CD14-positive monocyte (primary cell): Measurements from ENCODE around the gene MAP2K1. TPM values are rescaled to one million over a fixed set of nuclear protein-coding genes. Genes with fewer than 3 reads are reported as not detected.
A peak's percentile ranks its signal among the peaks of the same experiment; 100 is the strongest.

Experiments
- DNase-seq, 3 donors: peaks; one replicate each; pipeline ENCODE4 v3.0.0-alpha.2; 2011 to 2022
- H2AFZ ChIP-seq: 2 replicates; pipeline ENCODE4 v1.6.0; 2012; ENCODE audit warnings: mild to moderate bottlenecking, low read depth, low read length, inconsistent platforms; ENCODE audit not compliant: insufficient read depth, poor library complexity, severe bottlenecking
- H3K27ac ChIP-seq, 2 donors: 1 replicate in 1 of 2; 2 replicates in 1 of 2; pipeline ENCODE4 v1.5.1; 2012 to 2013; ENCODE audit warnings: low read length in 2 of 2, control low read depth in 1 of 2, inconsistent platforms in 1 of 2, low read depth in 1 of 2, mild to moderate bottlenecking in 1 of 2
- H3K27me3 ChIP-seq, 2 donors: one replicate each; pipeline versions ENCODE4 v1.6.0 to v1.6.1; 2011 to 2013; ENCODE audit warnings: low read length in 2 of 2; ENCODE audit not compliant: control insufficient read depth in 2 of 2, insufficient read depth in 2 of 2
- H3K36me3 ChIP-seq, 2 donors: replicated peaks in 1 of 2; 1 replicate in 1 of 2; 2 replicates in 1 of 2; pipeline versions ENCODE4 v1.5.1 to v1.6.1; 2012 to 2013; ENCODE audit warnings: low read length in 2 of 2, control low read depth in 1 of 2, inconsistent platforms in 1 of 2, mild to moderate bottlenecking in 1 of 2; ENCODE audit not compliant: insufficient read depth in 2 of 2, control insufficient read depth in 1 of 2
- H3K4me1 ChIP-seq, 2 donors: 1 replicate in 1 of 2; 2 replicates in 1 of 2; pipeline versions ENCODE4 v1.5.1 to v1.6.1; 2012 to 2013; ENCODE audit warnings: low read length in 2 of 2, control low read depth in 1 of 2, inconsistent platforms in 1 of 2, mild to moderate bottlenecking in 1 of 2, moderate library complexity in 1 of 2; ENCODE audit not compliant: insufficient read depth in 2 of 2, control insufficient read depth in 1 of 2
- H3K4me2 ChIP-seq: replicated peaks from 2 replicates; pipeline ENCODE3; 2012; ENCODE audit warnings: low read length, moderate library complexity, mild to moderate bottlenecking; ENCODE audit not compliant: poor library complexity, severe bottlenecking; ENCODE audit errors: extremely low read depth
- H3K4me3 ChIP-seq, 3 experiments: fragments of 200-600 bp in 1 of 3; sonication (generic) in 1 of 3; replicated peaks in 1 of 3; 1 replicate in 2 of 3; 2 replicates in 1 of 3; pipeline ENCODE4 v1.5.1; 2011 to 2013; ENCODE audit warnings: low read length in 3 of 3, mild to moderate bottlenecking in 3 of 3, control low read depth in 2 of 3, low read depth in 2 of 3, inconsistent platforms in 1 of 3, moderate library complexity in 1 of 3
- H3K79me2 ChIP-seq: 2 replicates; pipeline ENCODE4 v1.6.0; 2012; ENCODE audit warnings: mild to moderate bottlenecking, control low read depth, inconsistent platforms, low read length, moderate library complexity; ENCODE audit not compliant: insufficient read depth
- H3K9ac ChIP-seq: 2 replicates; pipeline ENCODE4 v1.6.0; 2017; ENCODE audit warnings: low read length, mild to moderate bottlenecking; ENCODE audit not compliant: insufficient read depth, poor library complexity, severe bottlenecking
- H3K9me3 ChIP-seq, 2 donors: replicated peaks in 1 of 2; 1 replicate in 1 of 2; 2 replicates in 1 of 2; pipeline versions ENCODE4 v1.5.1 to v1.6.1; 2012 to 2013; ENCODE audit warnings: low read length in 2 of 2, control low read depth in 1 of 2; ENCODE audit not compliant: control insufficient read depth in 1 of 2, insufficient read depth in 1 of 2
- H4K20me1 ChIP-seq: 2 replicates; pipeline ENCODE4 v1.6.0; 2012; ENCODE audit warnings: mild to moderate bottlenecking, low read length, control low read depth, moderate library complexity; ENCODE audit not compliant: insufficient read depth
- H3K27ac Mint-ChIP-seq, 7 donors: one replicate each; pipeline ENCODE4 v1.8.0; 2020; ENCODE audit warnings: mild to moderate bottlenecking in 7 of 7, mixed read lengths in 7 of 7, moderate library complexity in 6 of 7, inconsistent platforms in 2 of 7
- H3K27me3 Mint-ChIP-seq, 3 donors: one replicate each; pipeline ENCODE4 v1.8.0; 2021 to 2022; ENCODE audit warnings: low read depth in 3 of 3, mild to moderate bottlenecking in 3 of 3, mixed read lengths in 3 of 3, moderate library complexity in 3 of 3, inconsistent platforms in 1 of 3
- H3K36me3 Mint-ChIP-seq, 2 donors: one replicate each; pipeline ENCODE4 v1.8.0; 2020; ENCODE audit warnings: mixed read lengths in 2 of 2, inconsistent platforms in 1 of 2, mild to moderate bottlenecking in 1 of 2
- H3K4me1 Mint-ChIP-seq: one replicate; pipeline ENCODE4 v1.8.0; 2020; ENCODE audit warnings: mild to moderate bottlenecking, mixed read lengths
- H3K4me3 Mint-ChIP-seq, 2 donors: one replicate each; pipeline ENCODE4 v1.8.0; 2020; ENCODE audit warnings: mild to moderate bottlenecking in 2 of 2, mixed read lengths in 2 of 2, moderate library complexity in 1 of 2
- H3K9me3 Mint-ChIP-seq, 7 donors: one replicate each; pipeline ENCODE4 v1.8.0; 2020 to 2022; ENCODE audit warnings: mixed read lengths in 7 of 7, mild to moderate bottlenecking in 6 of 7, moderate library complexity in 6 of 7, inconsistent platforms in 2 of 7
- CTCF ChIP-seq: fragments of 200-600 bp; IDR thresholded peaks from one replicate; pipeline ENCODE4 v1.8.0; 2022; ENCODE audit warnings: antibody characterized with exemption, mild to moderate bottlenecking
- WGBS: methylation state at CpG from one replicate; pipeline ENCODE4 v1.1.5; 2013; ENCODE audit warnings: missing lambda C conversion rate; ENCODE audit not compliant: insufficient coverage; 5-methylcytosine and 5-hydroxymethylcytosine counted together
- intact Hi-C, 2 donors: fragments of 100-400 bp; cut with micrococcal nuclease; formaldehyde crosslinking; loops; one replicate each; pipeline versions ENCODE4 v1.15.0 to v1.15.1; 2023
- polyA plus RNA-seq, 3 donors: library from polyadenylated mRNA; depleted of rRNA in 1 of 3; unstranded in 2 of 3; stranded (reverse) in 1 of 3; fragments of 300-500 nt in 2 of 3; fragments of >200 nt in 1 of 3; fragmentation: Illumina TruSeq in 2 of 3; gene quantifications; 1 replicate in 2 of 3; 2 replicates in 1 of 3; pipeline ENCODE4 v1.2.3, GENCODE V29; 2012 to 2021

MAP2K1 gene
- polyA plus RNA-seq, 3 donors: 41.3 to 71.1 (median 64.5) TPM

DNA sequence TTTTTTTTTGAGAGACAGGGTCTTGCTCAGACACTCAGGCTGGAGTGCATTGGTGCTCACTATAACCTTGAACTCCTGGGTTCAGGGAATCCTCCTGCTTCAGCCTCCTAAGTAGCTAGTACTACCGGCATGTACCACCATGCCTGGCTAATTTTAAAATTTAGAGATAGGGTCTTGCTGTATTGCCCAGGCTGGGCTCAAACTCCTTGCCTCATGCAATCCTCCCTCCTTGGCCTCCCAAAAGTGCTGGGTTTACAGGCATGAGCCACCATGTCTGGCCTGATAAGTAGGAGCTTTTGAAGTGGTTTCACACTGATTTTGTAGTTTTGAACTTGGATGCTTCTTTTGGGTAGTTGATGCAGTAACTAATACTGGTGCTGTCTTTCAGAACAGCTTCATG lies 7.8 kb downstream of the MAP2K1 start:
- Histone ChIP-seq H3K27me3 (no peaks in the 10 kb centered on the region), H3K4me1 (peaks cover 44 to 45% of the 10 kb centered on the region in 2 donors), H4K20me1 (peaks cover 95% of the 10 kb centered on the region), H2AFZ (no peak overlapping the region), H3K4me3 (no peak overlapping the region), H3K27ac (no peak overlapping the region), H3K4me2 (no peak overlapping the region), H3K36me3 (peaks cover 6 to 27% of the 10 kb centered on the region in 2 donors), H3K9me3 (no peaks in the 10 kb centered on the region), H3K9ac (no peak overlapping the region), H3K79me2 (peaks cover 100% of the 10 kb centered on the region)
- Mint-ChIP-seq H3K9me3 (no peaks in the 10 kb centered on the region), H3K36me3 (peaks cover 39 to 56% of the 10 kb centered on the region in 2 donors), H3K27me3 (no peaks in the 10 kb centered on the region), H3K4me1 (peaks cover 66% of the 10 kb centered on the region), H3K4me3 (no peak overlapping the region), H3K27ac (peak overlapping the region in 3 of 7 donors; percentile 6 to 57 (median 47))
- no CpG with 5 or more reads among the region's 1 CpG for WGBS
- TF ChIP-seq CTCF: no peak
- no peak for DNase-seq
- intact Hi-C loops: no loop called here

GRCh38 chr15:66394915-66395314 lies 8.2 kb downstream of the MAP2K1 start:
- Mint-ChIP-seq H3K27ac (no peak overlapping the region), H3K4me1 (peaks cover 65% of the 10 kb centered on the region), H3K4me3 (no peak overlapping the region), H3K36me3 (peaks cover 39 to 55% of the 10 kb centered on the region in 2 donors), H3K9me3 (no peaks in the 10 kb centered on the region), H3K27me3 (no peaks in the 10 kb centered on the region)
- WGBS: no CpG with 5 or more reads among the region's 1 CpG
- DNase-seq: no peak
- Histone ChIP-seq H3K4me3 (no peak overlapping the region), H2AFZ (no peak overlapping the region), H3K79me2 (peaks cover 100% of the 10 kb centered on the region), H3K36me3 (peaks cover 6 to 29% of the 10 kb centered on the region in 2 donors), H3K27ac (no peak overlapping the region), H3K4me2 (no peak overlapping the region), H3K9ac (no peak overlapping the region), H3K9me3 (no peaks in the 10 kb centered on the region), H3K4me1 (peaks cover 39 to 41% of the 10 kb centered on the region in 2 donors), H4K20me1 (peaks cover 95% of the 10 kb centered on the region), H3K27me3 (no peaks in the 10 kb centered on the region)
- no peak for TF ChIP-seq CTCF
- intact Hi-C loops: no loop called here
